HepG2 (cell line): Measurements from ENCODE around the gene CARD9. TPM values are rescaled to one million over a fixed set of nuclear protein-coding genes. Genes with fewer than 3 reads are reported as not detected.
A peak's percentile ranks its signal among the peaks of the same experiment; 100 is the strongest.

Experiments
- BORCS8-MEF2B ChIP-seq: sonication (generic); formaldehyde crosslinking; IDR thresholded peaks from 2 replicates; pipeline ENCODE4 v1.8.0; 2022; ENCODE audit warnings: mild to moderate bottlenecking, missing genetic modification reagents
- BRD4 ChIP-seq: sonication (generic); formaldehyde crosslinking; IDR thresholded peaks from 2 replicates; pipeline ENCODE4 v1.4.0; 2020; ENCODE audit warnings: missing genetic modification reagents
- CEBPG ChIP-seq: IDR thresholded peaks from 2 replicates; pipeline ENCODE4 v1.6.1; 2016
- HNRNPL ChIP-seq: fragments of 200-400 bp; formaldehyde crosslinking; IDR thresholded peaks from 2 replicates; pipeline ENCODE4 v1.6.1; 2017; ENCODE audit warnings: mild to moderate bottlenecking, low read depth, low read length
- JUN ChIP-seq: sonication (generic); formaldehyde crosslinking; IDR thresholded peaks from 2 replicates; pipeline ENCODE4 v1.4.0; 2020; ENCODE audit warnings: mild to moderate bottlenecking, missing genetic modification reagents
- KDM2A ChIP-seq: sonication (generic); formaldehyde crosslinking; IDR thresholded peaks from 2 replicates; pipeline ENCODE4 v1.4.0; 2020; ENCODE audit warnings: low read depth, missing genetic modification reagents, borderline replicate concordance
- SALL1 ChIP-seq: sonication (generic); formaldehyde crosslinking; IDR thresholded peaks from 2 replicates; pipeline ENCODE4 v1.8.0; 2022; ENCODE audit warnings: mild to moderate bottlenecking, missing genetic modification reagents
- SAP130 ChIP-seq: IDR thresholded peaks from 2 replicates; pipeline ENCODE4 v1.6.1; 2016; ENCODE audit warnings: low read depth
- SATB2 ChIP-seq: sonication (generic); formaldehyde crosslinking; IDR thresholded peaks from 2 replicates; pipeline ENCODE4 v1.5.0; 2020; ENCODE audit warnings: missing genetic modification reagents
- SMYD3 ChIP-seq: sonication (generic); formaldehyde crosslinking; IDR thresholded peaks from 2 replicates; pipeline ENCODE4 v1.8.1; 2023; ENCODE audit warnings: mild to moderate bottlenecking, missing genetic modification reagents
- SRSF1 ChIP-seq: fragments of 200-400 bp; formaldehyde crosslinking; optimal IDR thresholded peaks from 2 replicates; pipeline ENCODE3; 2017; ENCODE audit warnings: mild to moderate bottlenecking, low read depth, low read length, moderate library complexity
- ZNF10 ChIP-seq: sonication (generic); formaldehyde crosslinking; IDR thresholded peaks from 2 replicates; pipeline ENCODE4 v1.4.0; 2020; ENCODE audit warnings: mild to moderate bottlenecking, low read depth, missing genetic modification reagents, borderline replicate concordance
- ZNF430 ChIP-seq: sonication (generic); formaldehyde crosslinking; IDR thresholded peaks from 2 replicates; pipeline ENCODE4 v1.9.0; 2021; ENCODE audit warnings: mild to moderate bottlenecking, missing genetic modification reagents
- ZNF44 ChIP-seq: sonication (generic); formaldehyde crosslinking; IDR thresholded peaks from 2 replicates; pipeline ENCODE4 v1.5.1; 2020; ENCODE audit warnings: mild to moderate bottlenecking, missing genetic modification reagents
- ZNF530 ChIP-seq: sonication (generic); formaldehyde crosslinking; IDR thresholded peaks from 2 replicates; pipeline ENCODE4 v1.5.0; 2020; ENCODE audit warnings: low read depth, mild to moderate bottlenecking, missing genetic modification reagents
- ZNF781 ChIP-seq: sonication (generic); formaldehyde crosslinking; IDR thresholded peaks from 2 replicates; pipeline ENCODE4 v1.5.1; 2020; ENCODE audit warnings: borderline replicate concordance, mild to moderate bottlenecking, missing genetic modification reagents; ENCODE audit errors: not compliant biosample characterization
- polyA plus RNA-seq, 8 experiments: library from polyadenylated mRNA; depleted of rRNA in 3 of 8; stranded (reverse) in 7 of 8; unstranded in 1 of 8; fragments of >200 nt; fragmentation: Illumina TruSeq in 4 of 8; extraction: Trizol in 4 of 8; gene quantifications; 2 replicates each; pipeline versions ENCODE4 v1.2.1 to v1.2.3, GENCODE V29; 2011 to 2016; ENCODE audit warnings: low read depth in 4 of 8, missing spikeins in 1 of 8, mixed read lengths in 1 of 8; ENCODE audit not compliant: insufficient read depth in 1 of 8
- total RNA-seq, 5 experiments: library from RNA; depleted of rRNA; stranded (reverse); fragments of >200 nt; fragmentation: Illumina TruSeq; extraction: Trizol; gene quantifications; 2 replicates each; pipeline ENCODE4 v1.2.3, GENCODE V29; 2016; ENCODE audit warnings: low read depth in 1 of 5
- TF ChIP-seq, protein P1 (sequence below): sonication (generic); formaldehyde crosslinking; IDR thresholded peaks from 2 replicates; pipeline ENCODE4 v1.4.0; 2020; ENCODE audit warnings: missing genetic modification reagents
- TF ChIP-seq, protein P2 (sequence below): sonication (generic); formaldehyde crosslinking; IDR thresholded peaks from 2 replicates; pipeline ENCODE4 v1.5.1; 2020; ENCODE audit warnings: mild to moderate bottlenecking, missing genetic modification reagents, moderate library complexity
- TF ChIP-seq, protein P3 (sequence below): IDR thresholded peaks from 2 replicates; pipeline ENCODE4 v1.6.1; 2016; ENCODE audit warnings: low read depth, control low read depth
- TF ChIP-seq, protein P4 (sequence below): sonication (generic); formaldehyde crosslinking; IDR thresholded peaks from 2 replicates; pipeline ENCODE4 v1.4.0; 2020; ENCODE audit warnings: missing genetic modification reagents, borderline replicate concordance

Gene CARD9
- total and polyA plus RNA-seq, 2 of the 13 experiments (the other 11 are each of a cell fraction or from before 2014, with no cell fraction given): 3.3 to 7.4 TPM

DNA sequence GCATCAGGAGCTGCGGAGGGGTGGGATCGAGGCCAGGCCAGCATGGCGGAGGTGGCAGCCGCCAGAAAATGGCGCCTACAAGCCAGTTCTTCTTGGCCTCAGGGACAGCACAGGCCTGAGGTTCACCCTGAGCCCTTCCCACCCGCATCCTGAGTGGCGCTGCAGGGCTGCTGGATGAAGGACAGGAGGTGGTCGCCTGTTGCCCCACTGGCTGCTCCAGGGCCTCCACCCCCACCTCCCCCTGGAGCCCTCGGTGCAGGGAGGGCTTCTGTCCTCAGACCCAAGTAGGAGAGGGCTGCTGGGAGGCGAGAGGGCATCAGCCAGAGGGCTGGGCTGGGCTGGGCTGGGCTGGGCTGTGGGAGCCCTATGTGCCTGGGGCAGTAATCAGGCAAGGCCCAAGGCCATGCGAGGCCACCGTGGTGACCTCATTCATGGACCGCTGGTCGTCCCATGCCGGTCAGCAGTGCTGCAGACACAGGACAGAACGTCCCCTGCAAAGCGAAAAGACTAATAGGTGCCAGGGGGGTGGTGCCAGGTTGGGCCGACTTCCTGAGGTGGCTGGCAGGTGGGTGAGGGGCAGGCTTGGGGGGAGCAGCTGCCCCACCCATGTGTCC is 32.3 kb downstream of the CARD9 start (continued):
- TF ChIP-seq ZNF10 (CRISPR knock-in tag) (no peak), ZNF781 (CRISPR knock-in tag) (no peak), BRD4 (CRISPR knock-in tag) (no peak), SAP130 (CRISPR knock-in tag) (0 out of 2 replicates have a peak, but pooled peaks have one; percentile 26), ZNF44 (CRISPR knock-in tag) (no peak), ZNF430 (CRISPR knock-in tag) (no peak), ZNF530 (CRISPR knock-in tag) (no peak), SATB2 (CRISPR knock-in tag) (no peak), SMYD3 (CRISPR knock-in tag) (no peak), BORCS8-MEF2B (CRISPR knock-in tag) (no peak), JUN (no peak), KDM2A (CRISPR knock-in tag) (0 out of 2 replicates have a peak, but pooled peaks have one; percentile 10), SRSF1 (no peak), CEBPG (no peak), SALL1 (CRISPR knock-in tag) (no peak), HNRNPL (peak; percentile 36; the same call in 1 of the 2 replicates)
- TF ChIP-seq, protein P1, sequence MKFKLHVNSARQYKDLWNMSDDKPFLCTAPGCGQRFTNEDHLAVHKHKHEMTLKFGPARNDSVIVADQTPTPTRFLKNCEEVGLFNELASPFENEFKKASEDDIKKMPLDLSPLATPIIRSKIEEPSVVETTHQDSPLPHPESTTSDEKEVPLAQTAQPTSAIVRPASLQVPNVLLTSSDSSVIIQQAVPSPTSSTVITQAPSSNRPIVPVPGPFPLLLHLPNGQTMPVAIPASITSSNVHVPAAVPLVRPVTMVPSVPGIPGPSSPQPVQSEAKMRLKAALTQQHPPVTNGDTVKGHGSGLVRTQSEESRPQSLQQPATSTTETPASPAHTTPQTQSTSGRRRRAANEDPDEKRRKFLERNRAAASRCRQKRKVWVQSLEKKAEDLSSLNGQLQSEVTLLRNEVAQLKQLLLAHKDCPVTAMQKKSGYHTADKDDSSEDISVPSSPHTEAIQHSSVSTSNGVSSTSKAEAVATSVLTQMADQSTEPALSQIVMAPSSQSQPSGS: 0 out of 2 replicates have a peak, but pooled peaks have one; percentile 22
- TF ChIP-seq, protein P2, sequence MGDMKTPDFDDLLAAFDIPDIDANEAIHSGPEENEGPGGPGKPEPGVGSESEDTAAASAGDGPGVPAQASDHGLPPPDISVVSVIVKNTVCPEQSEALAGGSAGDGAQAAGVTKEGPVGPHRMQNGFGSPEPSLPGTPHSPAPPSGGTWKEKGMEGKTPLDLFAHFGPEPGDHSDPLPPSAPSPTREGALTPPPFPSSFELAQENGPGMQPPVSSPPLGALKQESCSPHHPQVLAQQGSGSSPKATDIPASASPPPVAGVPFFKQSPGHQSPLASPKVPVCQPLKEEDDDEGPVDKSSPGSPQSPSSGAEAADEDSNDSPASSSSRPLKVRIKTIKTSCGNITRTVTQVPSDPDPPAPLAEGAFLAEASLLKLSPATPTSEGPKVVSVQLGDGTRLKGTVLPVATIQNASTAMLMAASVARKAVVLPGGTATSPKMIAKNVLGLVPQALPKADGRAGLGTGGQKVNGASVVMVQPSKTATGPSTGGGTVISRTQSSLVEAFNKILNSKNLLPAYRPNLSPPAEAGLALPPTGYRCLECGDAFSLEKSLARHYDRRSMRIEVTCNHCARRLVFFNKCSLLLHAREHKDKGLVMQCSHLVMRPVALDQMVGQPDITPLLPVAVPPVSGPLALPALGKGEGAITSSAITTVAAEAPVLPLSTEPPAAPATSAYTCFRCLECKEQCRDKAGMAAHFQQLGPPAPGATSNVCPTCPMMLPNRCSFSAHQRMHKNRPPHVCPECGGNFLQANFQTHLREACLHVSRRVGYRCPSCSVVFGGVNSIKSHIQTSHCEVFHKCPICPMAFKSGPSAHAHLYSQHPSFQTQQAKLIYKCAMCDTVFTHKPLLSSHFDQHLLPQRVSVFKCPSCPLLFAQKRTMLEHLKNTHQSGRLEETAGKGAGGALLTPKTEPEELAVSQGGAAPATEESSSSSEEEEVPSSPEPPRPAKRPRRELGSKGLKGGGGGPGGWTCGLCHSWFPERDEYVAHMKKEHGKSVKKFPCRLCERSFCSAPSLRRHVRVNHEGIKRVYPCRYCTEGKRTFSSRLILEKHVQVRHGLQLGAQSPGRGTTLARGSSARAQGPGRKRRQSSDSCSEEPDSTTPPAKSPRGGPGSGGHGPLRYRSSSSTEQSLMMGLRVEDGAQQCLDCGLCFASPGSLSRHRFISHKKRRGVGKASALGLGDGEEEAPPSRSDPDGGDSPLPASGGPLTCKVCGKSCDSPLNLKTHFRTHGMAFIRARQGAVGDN: peak; percentile 49
- TF ChIP-seq, protein P3, sequence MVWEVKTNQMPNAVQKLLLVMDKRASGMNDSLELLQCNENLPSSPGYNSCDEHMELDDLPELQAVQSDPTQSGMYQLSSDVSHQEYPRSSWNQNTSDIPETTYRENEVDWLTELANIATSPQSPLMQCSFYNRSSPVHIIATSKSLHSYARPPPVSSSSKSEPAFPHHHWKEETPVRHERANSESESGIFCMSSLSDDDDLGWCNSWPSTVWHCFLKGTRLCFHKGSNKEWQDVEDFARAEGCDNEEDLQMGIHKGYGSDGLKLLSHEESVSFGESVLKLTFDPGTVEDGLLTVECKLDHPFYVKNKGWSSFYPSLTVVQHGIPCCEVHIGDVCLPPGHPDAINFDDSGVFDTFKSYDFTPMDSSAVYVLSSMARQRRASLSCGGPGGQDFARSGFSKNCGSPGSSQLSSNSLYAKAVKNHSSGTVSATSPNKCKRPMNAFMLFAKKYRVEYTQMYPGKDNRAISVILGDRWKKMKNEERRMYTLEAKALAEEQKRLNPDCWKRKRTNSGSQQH (CRISPR knock-in tag): no peak
- TF ChIP-seq, protein P4, sequence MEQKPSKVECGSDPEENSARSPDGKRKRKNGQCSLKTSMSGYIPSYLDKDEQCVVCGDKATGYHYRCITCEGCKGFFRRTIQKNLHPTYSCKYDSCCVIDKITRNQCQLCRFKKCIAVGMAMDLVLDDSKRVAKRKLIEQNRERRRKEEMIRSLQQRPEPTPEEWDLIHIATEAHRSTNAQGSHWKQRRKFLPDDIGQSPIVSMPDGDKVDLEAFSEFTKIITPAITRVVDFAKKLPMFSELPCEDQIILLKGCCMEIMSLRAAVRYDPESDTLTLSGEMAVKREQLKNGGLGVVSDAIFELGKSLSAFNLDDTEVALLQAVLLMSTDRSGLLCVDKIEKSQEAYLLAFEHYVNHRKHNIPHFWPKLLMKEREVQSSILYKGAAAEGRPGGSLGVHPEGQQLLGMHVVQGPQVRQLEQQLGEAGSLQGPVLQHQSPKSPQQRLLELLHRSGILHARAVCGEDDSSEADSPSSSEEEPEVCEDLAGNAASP (CRISPR knock-in tag): peak; percentile 58; the same call in 1 of the 2 replicates
